Measurements from ENCODE around the gene ST3GAL4.

The ST3GAL4 gene

GRCh38 chr11:126416542-126417090 lies 61.1 kb downstream of the ST3GAL4 start:
- DNase-seq (ENCODE audit: low spot score) = peak; percentile 89
- TF ChIP-seq CTCF (IDR thresholded peaks at IDR 0.05; ENCODE audit: extremely low read depth, missing control alignments) = no peak

- no peak for TF ChIP-seq CTCF (IDR thresholded peaks at IDR 0.05; ENCODE audit: extremely low read depth, missing control alignments)
- no peak for DNase-seq (ENCODE audit: low spot score)
Observed at GRCh38 chr11:126417091-126417862, 61.8 kb downstream of the ST3GAL4 start.

- no peak for DNase-seq (ENCODE audit: low spot score)
- no peak for TF ChIP-seq CTCF (IDR thresholded peaks at IDR 0.05; ENCODE audit: extremely low read depth, missing control alignments)
Observed at GRCh38 chr11:126418887-126419286, 63.4 kb downstream of the ST3GAL4 start.

GRCh38 chr11:126419801-126420697 lies 64.6 kb downstream of the ST3GAL4 start:
- TF ChIP-seq CTCF (IDR thresholded peaks at IDR 0.05; ENCODE audit: extremely low read depth, missing control alignments) = no peak
- DNase-seq (ENCODE audit: low spot score) = peak; percentile 78

- no peak for TF ChIP-seq CTCF (IDR thresholded peaks at IDR 0.05; ENCODE audit: extremely low read depth, missing control alignments)
- DNase-seq (ENCODE audit: low spot score) = no peak
Observed at GRCh38 chr11:126420698-126421256, 65.3 kb downstream of the ST3GAL4 start.

GRCh38 chr11:126421271-126421671 lies 65.8 kb downstream of the ST3GAL4 start:
- no peak for TF ChIP-seq CTCF (IDR thresholded peaks at IDR 0.05; ENCODE audit: extremely low read depth, missing control alignments)
- DNase-seq (ENCODE audit: low spot score) = no peak
